HG03060 (cell line): ENCODE measurements around the gene PES1.
A peak's percentile ranks its signal among the peaks of the same experiment; 100 is the strongest.
"Not testable (repeated sequence)": the region's sequence is repeated elsewhere in the genome, so short reads cannot be mapped to it uniquely, and the experiment has no call there.

Experiments used
- ATAC-seq: cut with Tn5 transposase; IDR thresholded peaks from one replicate; pipeline ENCODE4 v1.9.1; 2021; ENCODE audit warnings: low read depth, moderate number of reproducible peaks; ENCODE audit not compliant: unreplicated experiment

Gene PES1

GRCh38 chr22:30557243-30557642, 34.5 kb downstream of the PES1 start:
- no peak for ATAC-seq

DNA sequence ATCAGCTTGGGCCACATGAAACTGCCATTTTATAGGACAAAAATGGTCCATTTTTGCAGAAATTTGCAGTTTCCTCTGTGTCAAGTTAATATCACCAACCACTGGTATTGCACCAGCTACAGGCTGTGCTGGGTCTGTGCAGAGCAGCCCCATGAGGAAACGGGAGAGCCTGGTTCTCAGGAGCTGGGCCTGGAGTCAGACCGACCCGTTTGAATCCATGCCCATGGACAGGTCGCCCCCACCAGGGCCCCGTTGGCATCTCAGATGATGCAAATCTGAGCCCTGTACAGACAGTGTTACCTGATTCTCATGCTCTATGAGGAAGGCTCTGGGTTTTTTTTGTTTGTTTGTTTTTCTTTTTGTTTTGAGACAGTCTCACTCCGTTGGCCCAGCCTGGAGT, 35.3 kb downstream of the PES1 start:
- no peak for ATAC-seq

DNA sequence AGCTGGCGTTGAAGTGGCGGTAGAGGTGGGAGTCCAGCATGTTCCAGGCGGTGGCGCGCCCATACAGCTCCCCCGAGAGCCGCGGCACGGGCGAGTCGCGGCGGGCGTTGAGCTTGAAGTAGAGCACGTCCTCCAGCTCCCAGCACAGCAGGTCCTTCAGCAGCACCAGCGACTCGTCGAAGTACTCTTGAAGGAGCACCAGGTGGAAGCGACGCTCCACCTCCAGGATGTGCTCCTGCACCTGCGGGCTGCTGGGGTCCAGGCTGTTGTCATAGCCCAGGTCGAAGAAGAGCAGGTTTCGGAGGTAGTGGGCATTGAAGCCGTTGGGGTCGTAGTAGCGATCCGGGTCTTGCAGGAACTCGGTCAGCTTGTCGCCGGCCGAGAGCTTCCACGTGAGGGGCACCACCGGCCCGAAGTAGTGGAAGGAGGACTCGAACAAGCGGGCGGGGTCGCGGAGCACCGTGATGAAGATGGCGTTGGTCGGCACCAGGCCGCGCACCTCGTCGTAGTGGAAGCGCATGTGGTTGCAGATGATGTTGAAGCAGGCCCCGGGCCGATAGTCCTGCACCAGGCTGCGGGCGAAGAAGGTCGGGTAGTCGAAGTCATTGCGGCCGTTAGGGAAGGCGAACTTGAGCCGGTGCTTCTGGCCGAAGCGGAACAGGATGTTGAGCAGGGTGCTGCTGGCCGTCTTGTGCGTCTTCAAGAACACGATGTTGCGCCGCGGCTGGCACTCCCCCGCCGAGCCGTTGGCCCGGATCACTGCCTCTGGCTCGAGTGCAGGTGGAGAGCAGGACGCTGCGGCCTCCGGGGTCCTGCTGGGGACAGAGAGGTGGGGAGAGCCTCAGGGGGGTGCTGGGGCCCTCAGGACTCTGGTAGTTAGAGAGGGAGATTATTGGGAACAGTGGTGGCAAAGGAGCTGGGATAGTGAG, 36.2 kb downstream of the PES1 start:
- ATAC-seq, result no peak

DNA sequence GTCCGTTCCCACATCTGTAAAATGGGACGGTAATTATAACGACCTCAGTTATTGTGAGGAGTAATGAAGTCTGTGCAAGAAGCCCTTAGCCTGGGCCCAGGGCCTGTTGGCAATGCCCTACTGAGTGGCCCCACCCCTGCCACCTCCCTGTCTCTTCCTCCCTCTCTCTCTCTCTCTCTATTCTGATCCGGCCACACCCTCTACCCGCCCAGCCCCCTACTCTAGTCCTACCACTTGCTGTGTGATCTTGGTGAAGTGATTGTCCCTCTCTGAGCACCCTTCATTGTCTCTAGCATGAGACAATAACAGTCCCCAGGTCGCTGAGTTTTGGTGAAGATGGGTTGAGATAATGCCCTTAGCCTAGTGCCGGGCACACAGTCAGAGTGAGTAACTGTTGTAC, 37.7 kb downstream of the PES1 start:
- no peak for ATAC-seq

DNA sequence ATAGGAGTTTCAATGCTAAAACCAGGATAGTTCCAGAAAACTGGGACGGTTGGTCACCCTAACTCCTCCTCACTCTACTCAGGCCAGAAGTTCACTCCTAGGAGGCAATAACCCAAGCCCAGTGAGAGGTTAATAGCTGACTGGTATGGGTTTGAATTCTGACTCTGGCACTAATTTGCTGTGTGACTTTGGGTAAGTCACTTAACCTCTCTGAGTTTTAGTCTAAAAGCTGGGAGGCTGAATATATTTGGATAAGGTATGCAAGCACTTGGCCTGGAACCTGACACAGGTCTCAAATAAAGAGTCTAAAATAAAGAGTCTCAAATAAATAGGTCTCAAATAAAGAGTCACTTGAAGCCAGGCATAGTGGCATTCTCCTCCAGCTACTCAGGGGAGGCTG, 39.0 kb downstream of the PES1 start:
- no peak for ATAC-seq

DNA sequence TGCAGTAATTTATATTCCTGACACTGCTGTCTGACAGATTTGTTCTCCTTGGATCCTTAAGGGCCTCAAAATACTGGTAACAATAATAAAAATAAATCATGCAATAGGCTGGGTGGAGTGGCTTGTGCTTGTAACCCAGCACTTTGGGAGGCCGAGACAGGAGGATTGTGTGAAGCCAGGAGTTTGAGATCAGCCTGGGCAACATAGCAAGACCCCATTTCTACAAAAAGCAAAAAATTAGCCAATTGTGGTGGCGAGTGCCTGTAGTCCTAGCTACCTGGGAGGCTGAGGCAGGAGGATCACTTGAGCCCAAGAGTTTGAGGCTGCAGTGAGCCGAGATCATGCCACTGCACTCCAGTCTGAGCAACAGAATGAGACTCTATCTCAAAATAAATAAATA, 39.9 kb downstream of the PES1 start:
- not testable (repeated sequence) for ATAC-seq

DNA sequence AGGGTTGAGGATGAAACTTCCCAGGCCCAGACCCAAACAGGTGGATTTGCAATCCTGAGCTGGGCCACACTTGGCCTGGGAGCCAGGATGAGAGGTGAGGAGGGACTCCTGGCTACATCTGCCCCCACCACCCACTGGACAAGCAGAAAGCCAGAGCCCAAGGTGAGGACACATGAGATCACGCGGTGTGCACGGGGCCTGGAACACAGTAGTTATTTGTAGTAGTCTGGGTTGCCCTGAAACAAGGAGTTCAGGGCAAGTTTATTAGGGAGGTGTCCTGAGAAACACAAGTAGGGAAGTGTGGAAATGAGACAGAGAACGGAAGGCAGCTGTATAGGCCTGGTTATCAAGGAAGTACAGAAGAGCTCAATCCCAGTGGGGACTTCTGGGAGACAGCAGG, 44.5 kb downstream of the PES1 start:
- ATAC-seq, result no peak

- ATAC-seq, result no peak
Observed at GRCh38 chr22:30546616-30547015, 45.1 kb downstream of the PES1 start, which contains the start of gene SEC14L6. TSS of gene SEC14L6 (minus strand) at chr22:30546741. CDS start at chr22:30546682, 59 bp downstream.

DNA sequence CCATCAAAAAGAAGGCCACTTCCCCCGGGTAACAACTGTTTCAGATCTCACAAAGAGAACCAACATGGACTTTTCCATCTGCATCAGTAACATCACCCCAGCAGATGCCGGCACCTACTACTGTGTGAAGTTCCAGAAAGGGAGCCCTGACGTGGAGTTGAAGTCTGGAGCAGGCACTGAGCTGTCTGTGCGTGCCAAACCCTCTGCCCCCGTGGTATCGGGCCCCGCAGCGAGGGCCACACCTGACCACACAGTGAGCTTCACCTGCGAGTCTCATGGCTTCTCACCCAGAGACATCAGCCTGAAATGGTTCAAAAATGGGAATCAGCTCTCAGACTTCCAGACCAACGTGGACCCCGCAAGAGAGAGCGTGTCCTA, 48.9 kb downstream of the PES1 start:
- no peak for ATAC-seq

DNA sequence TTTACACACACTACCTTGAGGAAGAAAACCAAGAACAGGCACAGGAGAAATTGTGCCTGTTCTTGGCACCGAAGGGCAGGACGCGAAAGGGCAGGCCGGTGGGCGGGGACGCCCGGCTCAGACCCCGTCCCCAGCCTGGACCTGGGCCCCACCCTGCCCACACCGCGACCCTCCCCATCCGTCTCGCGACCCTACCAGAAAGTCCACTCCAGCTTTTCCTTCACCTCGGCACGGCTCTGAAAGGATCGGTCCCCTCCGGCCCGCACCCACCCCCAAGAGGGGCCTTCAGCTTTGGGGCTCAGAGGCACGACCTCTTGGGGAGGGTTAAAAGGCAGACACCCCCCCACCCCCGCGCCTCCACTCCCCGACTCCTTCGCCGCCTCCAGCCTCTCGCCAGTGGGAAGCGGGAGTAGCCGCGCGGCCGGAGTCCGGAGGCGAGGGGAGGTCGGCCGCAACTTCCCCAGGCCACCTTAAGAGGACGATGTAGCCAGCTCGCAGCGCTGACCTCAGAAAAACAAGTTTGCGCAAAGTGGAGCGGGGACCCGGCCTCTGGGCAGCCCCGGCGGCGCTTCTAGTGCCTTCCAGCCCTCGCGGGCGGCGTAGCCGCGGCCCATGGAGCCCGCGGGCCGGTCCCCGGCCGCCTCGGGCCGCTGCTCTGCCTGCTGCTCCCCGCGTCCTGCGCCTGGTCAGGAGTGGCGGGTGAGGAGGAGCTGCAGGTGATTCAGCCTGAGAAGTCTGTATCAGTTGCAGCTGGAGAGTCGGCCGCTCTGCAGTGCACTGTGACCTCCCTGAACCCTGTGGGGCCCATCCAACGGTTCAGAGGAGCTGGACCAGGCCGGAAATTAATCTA, 49.5 kb downstream of the PES1 start:
- ATAC-seq, result no peak

DNA sequence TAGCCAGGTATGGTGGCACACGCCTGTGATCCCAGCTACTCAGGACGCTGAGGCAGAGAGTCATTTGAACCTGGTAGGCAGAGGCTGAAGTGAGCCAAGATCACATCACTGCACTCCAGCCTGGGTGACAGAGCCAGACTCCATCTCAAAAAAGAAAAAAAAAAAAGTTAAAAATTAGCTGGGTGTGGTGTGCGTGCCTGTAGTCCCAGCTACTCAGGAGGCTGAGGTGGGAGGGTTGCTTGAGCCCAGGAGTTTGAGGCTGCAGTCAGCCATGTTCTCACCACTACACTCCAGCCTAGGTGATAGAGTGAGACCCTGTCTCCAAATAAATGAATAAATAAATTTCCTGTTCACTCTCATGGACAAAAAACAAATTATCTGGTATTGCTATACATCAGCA, 50.2 kb downstream of the PES1 start:
- not testable (repeated sequence) for ATAC-seq

GRCh38 chr22:30539368-30539767, 52.3 kb downstream of the PES1 start:
- no peak for ATAC-seq

- no peak for ATAC-seq
Observed at GRCh38 chr22:30538280-30538679, 53.4 kb downstream of the PES1 start.

GRCh38 chr22:30537083-30537731, 54.5 kb downstream of the PES1 start:
- ATAC-seq, result no peak

DNA sequence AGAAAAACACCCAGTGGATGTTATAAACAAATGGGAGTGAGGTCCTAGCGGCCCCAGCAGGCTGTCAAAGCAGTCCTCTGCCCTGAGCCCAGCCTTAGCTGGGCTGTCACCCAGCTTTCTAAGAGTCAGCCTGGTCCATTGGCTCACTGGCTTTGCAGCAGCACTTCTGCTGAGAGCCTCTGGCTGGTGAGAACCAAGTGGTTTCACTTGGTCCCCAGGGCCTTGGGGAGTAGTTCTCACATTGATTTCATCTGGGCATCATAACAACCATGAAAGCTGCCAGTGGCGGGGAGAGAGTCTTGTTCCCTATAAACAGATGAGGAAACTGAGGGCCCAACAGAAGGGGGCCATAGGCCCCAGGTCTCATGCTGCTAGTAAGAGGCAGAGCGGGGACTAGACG, 56.5 kb downstream of the PES1 start:
- ATAC-seq, result peak; percentile 55

DNA sequence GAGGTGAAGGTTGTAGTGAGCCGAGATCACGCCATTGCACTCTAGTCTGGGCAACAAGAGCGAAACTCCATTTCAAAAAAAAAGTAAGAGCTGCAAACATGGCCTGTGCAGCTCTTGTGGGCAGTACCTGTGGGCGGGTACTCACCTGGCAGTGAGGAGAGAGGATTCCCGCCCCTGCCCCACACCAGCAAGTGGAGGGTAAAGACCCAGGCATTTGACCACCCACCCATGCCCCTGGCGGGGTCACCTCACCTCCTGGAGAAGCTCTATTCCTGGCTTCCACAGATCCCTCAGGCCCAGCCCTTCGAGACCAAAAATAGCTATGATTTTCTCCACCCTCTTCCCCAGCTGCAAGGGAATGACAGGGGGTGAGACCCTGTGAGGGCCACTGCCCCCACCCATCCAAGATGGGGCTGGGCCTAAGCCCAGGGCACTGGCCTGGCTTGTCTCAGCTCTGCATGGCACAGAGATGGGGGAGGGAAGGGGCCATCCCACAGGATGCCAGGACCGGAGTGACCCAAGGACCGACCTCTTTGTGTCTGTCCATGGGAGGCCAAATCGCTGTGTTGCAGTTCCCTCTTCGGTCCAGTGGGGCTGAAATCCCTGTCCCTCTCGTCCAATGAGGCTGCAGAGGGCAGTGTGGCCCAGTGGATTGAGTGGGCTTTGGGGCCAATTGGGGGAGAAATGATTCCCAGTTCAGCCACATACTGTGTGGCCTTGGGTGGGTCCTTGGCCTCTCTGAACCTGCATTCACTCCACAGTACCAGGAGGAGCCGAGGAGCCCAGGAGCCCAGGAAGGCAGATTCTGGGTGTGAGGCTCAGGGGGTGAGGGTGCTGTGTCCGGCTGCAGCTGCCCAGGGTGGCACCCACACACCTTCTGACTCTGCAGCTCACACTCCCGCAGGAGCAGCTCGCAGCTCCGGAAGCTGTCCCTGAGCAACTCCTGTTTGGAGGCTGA, 59.8 kb downstream of the PES1 start:
- no peak for ATAC-seq

- ATAC-seq, result no peak
Observed at GRCh38 chr22:30526656-30527055, 65.1 kb downstream of the PES1 start.
